Upper lobe of right lung (tissue), 1 donor: ENCODE measurements around the gene LIN54. TPM values are rescaled to one million over a fixed set of nuclear protein-coding genes. Genes with fewer than 3 reads are reported as not detected.
A peak's percentile ranks its signal among the peaks of the same experiment; 100 is the strongest.
"Not testable (repeated sequence)": the region's sequence is repeated elsewhere in the genome, so short reads cannot be mapped to it uniquely, and the experiment has no call there.

Source experiments
- ATAC-seq: fragments of 200-7000 bp; cut with Tn5 transposase; one replicate; pipeline ENCODE4 v1.9.1; 2020; ENCODE audit warnings: mild to moderate bottlenecking, moderate library complexity
- DNase-seq: peaks from one replicate; pipeline ENCODE4 v3.0.0-alpha.2; 2020
- H3K27ac ChIP-seq: fragments of 200-600 bp; one replicate; pipeline ENCODE4 v1.8.0; 2022
- H3K27me3 ChIP-seq: fragments of 200-600 bp; one replicate; pipeline ENCODE4 v1.8.0; 2022; ENCODE audit warnings: mild to moderate bottlenecking
- H3K36me3 ChIP-seq: fragments of 200-600 bp; one replicate; pipeline ENCODE4 v1.8.0; 2022
- H3K4me1 ChIP-seq: fragments of 200-600 bp; one replicate; pipeline ENCODE4 v1.8.0; 2022
- H3K4me3 ChIP-seq: fragments of 200-600 bp; one replicate; pipeline ENCODE4 v1.8.0; 2022; ENCODE audit warnings: mild to moderate bottlenecking
- H3K9me3 ChIP-seq: fragments of 200-600 bp; one replicate; pipeline ENCODE4 v1.8.0; 2022
- CTCF ChIP-seq: fragments of 200-600 bp; IDR thresholded peaks from one replicate; pipeline ENCODE4 v1.8.0; 2022; ENCODE audit warnings: antibody characterized with exemption
- intact Hi-C: fragments of 100-400 bp; cut with DNase I; formaldehyde crosslinking; loops from one replicate; pipeline ENCODE4 v1.11.0; 2022
- long read RNA-seq: library from polyadenylated mRNA; unstranded; transcript quantifications from one replicate; pipeline ENCODE4 v2.0.0, GENCODE V29; 2021
- total RNA-seq: library from RNA; stranded (reverse); fragmentation: NEBNext Ultra II Directional; extraction: Animal tissue kit (Norgen Biotek cat#: 25700); gene quantifications from one replicate; pipeline ENCODE4 v1.2.1, GENCODE V29; 2021
- donor health status: DM: no; HTN: yes; CAD: no; lungs with severe emphysema.

The LIN54 gene
- total RNA-seq = 9.8 TPM
- long read RNA-seq, full-length matches to known transcripts = 12 of 17 reads
- long read RNA-seq, partial matches to known transcripts = 2 of 17 reads
- long read RNA-seq, other reads (novel, unspliced or antisense) = 3 of 17 reads

GRCh38 chr4:83010522-83011318 lies at the start of gene LIN54:
TSS of gene LIN54 (minus strand) at chr4:83010823. CDS start at chr4:82984844, 25,979 bp downstream.
- intact Hi-C loops = no loop called here
- ATAC-seq (peak; percentile 69), DNase-seq (peak; percentile 93)
- peaks cover 35% of the 10 kb centered on the region for H3K4me1 ChIP-seq
- H3K27me3 ChIP-seq = no peaks in the 10 kb centered on the region
- no peaks in the 10 kb centered on the region for H3K36me3 ChIP-seq
- TF ChIP-seq CTCF = no peak
- no peaks in the 10 kb centered on the region for H3K9me3 ChIP-seq
- peak within 1 kb of the TSS; percentile 91 for H3K27ac ChIP-seq
- peak within 1 kb of the TSS; percentile 90 for H3K4me3 ChIP-seq

GRCh38 chr4:83054928-83055327 lies 44.3 kb upstream of the LIN54 start:
- intact Hi-C loops = no loop called here
- no peak overlapping the region for H3K27ac ChIP-seq
- peaks cover 66% of the 10 kb centered on the region for H3K36me3 ChIP-seq
- no peaks in the 10 kb centered on the region for H3K9me3 ChIP-seq
- H3K4me1 ChIP-seq = no peaks in the 10 kb centered on the region
- peak; percentile 25 for TF ChIP-seq CTCF
- no peaks in the 10 kb centered on the region for H3K27me3 ChIP-seq
- H3K4me3 ChIP-seq = no peak overlapping the region
- DNase-seq = no peak
- ATAC-seq = no peak

GRCh38 chr4:83048781-83049180 lies 38.2 kb upstream of the LIN54 start:
- H3K9me3 ChIP-seq, DNase-seq, H3K4me1 ChIP-seq, H3K27me3 ChIP-seq, H3K4me3 ChIP-seq, intact Hi-C loops, H3K27ac ChIP-seq, ATAC-seq: not testable (repeated sequence)
- H3K36me3 ChIP-seq = peaks cover 38% of the 10 kb centered on the region

- DNase-seq (no peak), ATAC-seq (no peak)
- H3K4me3 ChIP-seq = no peak overlapping the region
- no peaks in the 10 kb centered on the region for H3K9me3 ChIP-seq
- TF ChIP-seq CTCF = no peak
- H3K4me1 ChIP-seq = no peaks in the 10 kb centered on the region
- intact Hi-C loops = no loop called here
- peaks cover 22% of the 10 kb centered on the region for H3K36me3 ChIP-seq
- no peaks in the 10 kb centered on the region for H3K27me3 ChIP-seq
- H3K27ac ChIP-seq = no peak overlapping the region
Observed at GRCh38 chr4:83046693-83047473, 36.3 kb upstream of the LIN54 start.

GRCh38 chr4:83043801-83044407 lies 33.3 kb upstream of the LIN54 start:
- ATAC-seq = no peak
- Histone ChIP-seq H3K27ac (no peak overlapping the region), H3K4me3 (no peak overlapping the region), H3K9me3 (no peaks in the 10 kb centered on the region), H3K27me3 (no peaks in the 10 kb centered on the region), H3K4me1 (no peaks in the 10 kb centered on the region), H3K36me3 (no peaks in the 10 kb centered on the region)
- DNase-seq = no peak
- intact Hi-C loops = no loop called here
- TF ChIP-seq CTCF = no peak

GRCh38 chr4:83043157-83043556 lies 32.5 kb upstream of the LIN54 start:
- H3K4me1 ChIP-seq, intact Hi-C loops, DNase-seq, H3K36me3 ChIP-seq, H3K9me3 ChIP-seq, H3K27ac ChIP-seq, ATAC-seq, H3K27me3 ChIP-seq, H3K4me3 ChIP-seq: not testable (repeated sequence)
